GM12878 (cell line): ENCODE results near the gene CDC45. TPM values are rescaled to one million over a fixed set of nuclear protein-coding genes. Genes with fewer than 3 reads are reported as not detected.

Experiments used
- ATAC-seq: fragments of 200-7000 bp; cut with Tn5 transposase; 3 replicates; pipeline ENCODE4 v1.9.1; 2020; ENCODE audit warnings: mild to moderate bottlenecking, moderate library complexity
- BruUV-seq: library from RNA; stranded (reverse); fragments of 400-500 nt; replicated peaks from 2 replicates; lab custom pipeline; 2021; lab: Mats Ljungman, UMichigan
- CTCF ChIA-PET: fragments of 300-600 bp; sonication (Branson Sonifier 250); formaldehyde crosslinking; extraction: SDS; loops from one replicate; lab custom pipeline; 2021; ENCODE audit warnings: inconsistent platforms; lab: Yijun Ruan, JAX
- POLR2A ChIA-PET: fragments of 350-600 bp; formaldehyde crosslinking; extraction: SDS; loops from one replicate; lab custom pipeline; 2021; ENCODE audit warnings: inconsistent platforms; lab: Charles Lee
- RAD21 ChIA-PET: fragments of 300-600 bp; sonication (Branson Sonifier 250); formaldehyde crosslinking; loops from one replicate; lab custom pipeline; 2023; ENCODE audit warnings: antibody characterized with exemption; ENCODE audit not compliant: unreplicated experiment; lab: Charles Lee
- SMC1A ChIA-PET: fragments of 300-600 bp; sonication (Branson Sonifier 250); formaldehyde crosslinking; loops from one replicate; lab custom pipeline; 2023; ENCODE audit not compliant: unreplicated experiment, uncharacterized antibody; lab: Charles Lee
- DNase-seq: peaks from one replicate; pipeline ENCODE4 v3.0.0-alpha.2; 2011; ENCODE audit warnings: low read depth, low spot score
- FAIRE-seq: peaks from 3 replicates; lab custom pipeline; 2011; peaks lifted over from hg19 to GRCh38; lab: Jason Lieb, UNC
- H2AFZ ChIP-seq: 2 replicates; pipeline ENCODE4 v1.6.0; 2011; ENCODE audit warnings: low read depth, low read length, control low read depth; ENCODE audit not compliant: control insufficient read depth
- H3K27ac ChIP-seq: 2 replicates; pipeline ENCODE4 v1.5.1; 2011; ENCODE audit warnings: control low read depth; ENCODE audit not compliant: control insufficient read depth, insufficient read depth
- H3K27me3 ChIP-seq, 2 experiments: replicated peaks in 1 of 2; 2 replicates each; pipeline versions ENCODE4 v1.6.0 to v1.6.1; 2011; ENCODE audit warnings: low read length in 1 of 2; ENCODE audit not compliant: control insufficient read depth in 2 of 2, insufficient read depth in 2 of 2
- H3K36me3 ChIP-seq, 2 experiments: 2 replicates each; pipeline ENCODE4 v1.5.1; 2011; ENCODE audit warnings: low read length in 1 of 2; ENCODE audit not compliant: control insufficient read depth in 2 of 2, insufficient read depth in 2 of 2
- H3K4me1 ChIP-seq: 2 replicates; pipeline ENCODE4 v1.6.1; 2011; ENCODE audit warnings: mild to moderate bottlenecking, low read length, moderate library complexity, mixed read lengths; ENCODE audit not compliant: control insufficient read depth, insufficient read depth
- H3K4me2 ChIP-seq: 2 replicates; pipeline ENCODE4 v1.6.0; 2011; ENCODE audit warnings: control low read depth; ENCODE audit not compliant: control insufficient read depth, insufficient read depth
- H3K4me3 ChIP-seq: fragments of 200-600 bp; sonication (generic); 2 replicates; pipeline ENCODE4 v1.5.1; 2016
- H3K79me2 ChIP-seq: 2 replicates; pipeline ENCODE4 v1.6.0; 2011; ENCODE audit warnings: low read length; ENCODE audit not compliant: control insufficient read depth, insufficient read depth
- H3K9ac ChIP-seq: 2 replicates; pipeline ENCODE4 v1.8.0; 2011; ENCODE audit warnings: low read length, control low read depth, mixed read lengths; ENCODE audit not compliant: control insufficient read depth, insufficient read depth
- H3K9me3 ChIP-seq: replicated peaks from 3 replicates; pipeline ENCODE4 v1.5.1; 2011; ENCODE audit warnings: mild to moderate bottlenecking, low read length; ENCODE audit not compliant: control insufficient read depth, insufficient read depth
- H4K20me1 ChIP-seq: 2 replicates; pipeline ENCODE4 v1.6.0; 2011; ENCODE audit not compliant: control insufficient read depth, insufficient read depth
- HDAC6 ChIP-seq: fragments of 200-600 bp; sonication (generic); IDR thresholded peaks from one replicate; pipeline ENCODE4 v1.8.0; 2017; ENCODE audit warnings: antibody characterized with exemption; ENCODE audit not compliant: unreplicated experiment
- JUND ChIP-seq: IDR thresholded peaks from 2 replicates; pipeline ENCODE4 v1.6.1; 2012; ENCODE audit warnings: low read depth, mild to moderate bottlenecking, low read length, improper control_type of control experiment, moderate library complexity
- NR2F1 ChIP-seq: fragments of 450-650 bp; conservative IDR thresholded peaks from 2 replicates; pipeline ENCODE4 v1.6.1; 2017; ENCODE audit warnings: mild to moderate bottlenecking
- PML ChIP-seq: IDR thresholded peaks from 2 replicates; pipeline ENCODE4 v1.6.1; 2012; ENCODE audit warnings: low read length, inconsistent platforms
- RBBP5 ChIP-seq: fragments of 200-600 bp; sonication (generic); conservative IDR thresholded peaks from 2 replicates; pipeline ENCODE4 v1.6.1; 2016
- SREBF2 ChIP-seq: IDR thresholded peaks from 2 replicates; pipeline ENCODE4 v1.6.1; 2012; ENCODE audit warnings: mild to moderate bottlenecking, low read length
- ZNF274 ChIP-seq: IDR thresholded peaks from one replicate; pipeline ENCODE4 v1.8.0; 2011; ENCODE audit not compliant: insufficient read length, insufficient read depth
- WGBS: methylation state at CpG from one replicate; pipeline ENCODE4 v1.1.6; 2016; ENCODE audit warnings: low lambda C conversion rate; ENCODE audit not compliant: insufficient replicate concordance, insufficient coverage; ENCODE audit errors: missing lambda C conversion rate; 5-methylcytosine and 5-hydroxymethylcytosine counted together
- in situ Hi-C: fragments of 300-500 bp; cut with MboI; formaldehyde crosslinking; loops from 9 replicates; pipeline ENCODE4 v1.14.3; 2018; ENCODE audit warnings: mixed read lengths
- intact Hi-C: fragments of 100-400 bp; cut with micrococcal nuclease; formaldehyde crosslinking; loops from one replicate; pipeline ENCODE4 v1.14.2; 2022; ENCODE audit not compliant: unreplicated experiment
- polyA plus RNA-seq, 11 experiments: library from polyadenylated mRNA; depleted of rRNA in 4 of 11; unstranded in 6 of 11; stranded (reverse) in 5 of 11; fragments of >200 nt; fragmentation: Nextera tagmentation in 4 of 11; fragmentation: Illumina TruSeq in 1 of 11; extraction: Ambion mirVana in 4 of 11; extraction: Trizol in 1 of 11; gene quantifications; 1 replicate in 1 of 11; 2 replicates in 10 of 11; pipeline versions ENCODE4 v1.2.1 to v1.2.3, GENCODE V29; 2011 to 2016; ENCODE audit warnings: inconsistent platforms in 2 of 11, missing spikeins in 2 of 11, low read depth in 1 of 11
- total RNA-seq, 4 experiments: library from RNA; depleted of rRNA in 3 of 4; stranded (reverse); fragments of >200 nt in 3 of 4; fragmentation: Illumina TruSeq in 1 of 4; extraction: Trizol in 1 of 4; gene quantifications; 2 replicates each; pipeline versions ENCODE4 v1.2.1 to v1.2.3, GENCODE V29; 2013 to 2021
- TF ChIP-seq, protein P1 (sequence below), 3 experiments: IDR thresholded peaks in 2 of 3; conservative IDR thresholded peaks in 1 of 3; 2 replicates each; pipeline ENCODE4 v1.5.1; 2011; ENCODE audit warnings: low read depth in 3 of 3, low read length in 3 of 3, mild to moderate bottlenecking in 3 of 3, control low read depth in 2 of 3, moderate library complexity in 2 of 3, inconsistent platforms in 1 of 3, mixed read lengths in 1 of 3; ENCODE audit not compliant: control insufficient read depth in 2 of 3, insufficient read depth in 1 of 3; ENCODE audit errors: extremely low read depth in 1 of 3

Gene CDC45
- total and polyA plus RNA-seq, 10 of the 15 experiments (the other 5 are each of a cell fraction or from before 2014, with no cell fraction given): 40.8 to 88.5 (median 54.2) TPM

DNA sequence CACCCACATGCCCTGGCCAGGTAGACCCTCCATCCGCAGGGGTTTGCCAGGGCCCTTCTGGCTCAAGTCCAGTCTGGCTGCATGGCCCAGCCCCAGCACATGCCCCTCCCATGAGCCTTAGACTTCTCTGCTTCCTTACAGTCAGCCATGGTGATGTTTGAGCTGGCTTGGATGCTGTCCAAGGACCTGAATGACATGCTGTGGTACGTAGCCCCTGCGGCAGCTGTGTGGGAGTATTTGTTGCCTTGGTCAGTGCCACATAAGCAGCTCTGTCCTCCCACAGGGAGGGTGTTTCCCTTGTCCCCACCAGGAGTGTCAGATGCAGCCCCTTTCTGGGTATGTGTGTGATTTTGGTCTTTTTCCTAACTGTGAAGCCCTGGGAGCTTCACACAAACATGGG lies 17.5 kb downstream of the CDC45 start:
- Histone ChIP-seq H3K27me3 (no peaks in the 10 kb centered on the region), H3K4me1 (no peaks in the 10 kb centered on the region), H3K9ac (no peak overlapping the region), H3K4me2 (no peak overlapping the region), H2AFZ (no peak overlapping the region), H4K20me1 (no peaks in the 10 kb centered on the region), H3K27ac (no peak overlapping the region), H3K9me3 (no peaks in the 10 kb centered on the region), H3K79me2 (no peaks in the 10 kb centered on the region), H3K4me3 (no peak overlapping the region), H3K36me3 (peaks cover 17 to 27% of the 10 kb centered on the region in 2 experiments; a peak in 3 of 4 replicates)
- ATAC-seq (no peak), DNase-seq (no peak), FAIRE-seq (no peak)
- ChIA-PET SMC1A (no interaction called here), CTCF (no interaction called here), POLR2A (no interaction called here), RAD21 (no interaction called here)
- TF ChIP-seq, protein P1, sequence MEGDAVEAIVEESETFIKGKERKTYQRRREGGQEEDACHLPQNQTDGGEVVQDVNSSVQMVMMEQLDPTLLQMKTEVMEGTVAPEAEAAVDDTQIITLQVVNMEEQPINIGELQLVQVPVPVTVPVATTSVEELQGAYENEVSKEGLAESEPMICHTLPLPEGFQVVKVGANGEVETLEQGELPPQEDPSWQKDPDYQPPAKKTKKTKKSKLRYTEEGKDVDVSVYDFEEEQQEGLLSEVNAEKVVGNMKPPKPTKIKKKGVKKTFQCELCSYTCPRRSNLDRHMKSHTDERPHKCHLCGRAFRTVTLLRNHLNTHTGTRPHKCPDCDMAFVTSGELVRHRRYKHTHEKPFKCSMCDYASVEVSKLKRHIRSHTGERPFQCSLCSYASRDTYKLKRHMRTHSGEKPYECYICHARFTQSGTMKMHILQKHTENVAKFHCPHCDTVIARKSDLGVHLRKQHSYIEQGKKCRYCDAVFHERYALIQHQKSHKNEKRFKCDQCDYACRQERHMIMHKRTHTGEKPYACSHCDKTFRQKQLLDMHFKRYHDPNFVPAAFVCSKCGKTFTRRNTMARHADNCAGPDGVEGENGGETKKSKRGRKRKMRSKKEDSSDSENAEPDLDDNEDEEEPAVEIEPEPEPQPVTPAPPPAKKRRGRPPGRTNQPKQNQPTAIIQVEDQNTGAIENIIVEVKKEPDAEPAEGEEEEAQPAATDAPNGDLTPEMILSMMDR (IDR thresholded peaks at IDR 0.05 in 2 of 3, conservative IDR thresholded peaks at IDR 0.05 in 1 of 3; ENCODE audit: control insufficient read depth in 2 of 3, extremely low read depth in 1 of 3, insufficient read depth in 1 of 3, low read depth in 3 of 3, low read length in 3 of 3): no peak
- no peak for TF ChIP-seq RBBP5
- no peak for TF ChIP-seq NR2F1
- TF ChIP-seq HDAC6: no peak
- no peak for TF ChIP-seq SREBF2
- TF ChIP-seq ZNF274: no peak
- TF ChIP-seq JUND: no peak
- TF ChIP-seq PML: no peak
- intact Hi-C loops: no loop called here
- BruUV-seq: no TSS peak
- 86% methylated on average over 3 of the region's 3 CpGs for WGBS
- in situ Hi-C loops: no loop called here
